ENCODE results near the gene ZBTB48. TPM values are rescaled to one million over a fixed set of nuclear protein-coding genes. Genes with fewer than 3 reads are reported as not detected.
"Not testable (repeated sequence)": the region's sequence is repeated elsewhere in the genome, so short reads cannot be mapped to it uniquely, and the experiment has no call there.

The ZBTB48 gene
- total RNA-seq, 2 donors from 2014 or later = 39.2 to 50.6 TPM

GRCh38 chr1:6590046-6590445, 10.3 kb downstream of the ZBTB48 start:
- H3K27ac Mint-ChIP-seq = no peak overlapping the region

GRCh38 chr1:6591222-6591621, 11.4 kb downstream of the ZBTB48 start:
- Mint-ChIP-seq H3K9me3 (no peaks in the 10 kb centered on the region), H3K27ac (no peak overlapping the region), H3K4me3 (no peak overlapping the region), H3K27me3 (ENCODE audit: low read depth) (no peaks in the 10 kb centered on the region), H3K36me3 (ENCODE audit: insufficient read depth in 2 of 2) (peaks cover 7 to 9% of the 10 kb centered on the region in 2 donors), H3K4me1 (ENCODE audit: low read depth) (peaks cover 11% of the 10 kb centered on the region)
- no peak for ATAC-seq (replicated peaks in 1 of 2)
- DNase-seq = no peak

More at GRCh38 chr1:6590046-6590445, 10.3 kb downstream of the ZBTB48 start:
- H3K9me3 Mint-ChIP-seq = no peaks in the 10 kb centered on the region
- ATAC-seq (replicated peaks in 1 of 2) = no peak
- H3K4me1 Mint-ChIP-seq (ENCODE audit: low read depth) = peaks cover under 1% of the 10 kb centered on the region
- no peak for DNase-seq
- no peaks in the 10 kb centered on the region for H3K36me3 Mint-ChIP-seq (ENCODE audit: insufficient read depth in 2 of 2)
- no peaks in the 10 kb centered on the region for H3K27me3 Mint-ChIP-seq (ENCODE audit: low read depth)
- no peak overlapping the region for H3K4me3 Mint-ChIP-seq

GRCh38 chr1:6591644-6592043, 11.8 kb downstream of the ZBTB48 start:
- ATAC-seq (replicated peaks in 1 of 2) (no peak), DNase-seq (no peak)
- no peaks in the 10 kb centered on the region for H3K27me3 Mint-ChIP-seq (ENCODE audit: low read depth)
- H3K9me3 Mint-ChIP-seq = no peaks in the 10 kb centered on the region
- H3K36me3 Mint-ChIP-seq (ENCODE audit: insufficient read depth in 2 of 2) = peaks cover 7 to 10% of the 10 kb centered on the region in 2 donors
- H3K4me3 Mint-ChIP-seq = no peak overlapping the region
- peaks cover 15% of the 10 kb centered on the region for H3K4me1 Mint-ChIP-seq (ENCODE audit: low read depth)
- no peak overlapping the region for H3K27ac Mint-ChIP-seq

- peaks cover 23% of the 10 kb centered on the region for H3K4me1 Mint-ChIP-seq (ENCODE audit: low read depth)
- DNase-seq (no peak), ATAC-seq (replicated peaks in 1 of 2) (no peak)
- no peaks in the 10 kb centered on the region for H3K27me3 Mint-ChIP-seq (ENCODE audit: low read depth)
- H3K27ac Mint-ChIP-seq = no peak overlapping the region
- H3K36me3 Mint-ChIP-seq (ENCODE audit: insufficient read depth in 2 of 2) = peaks cover 7 to 10% of the 10 kb centered on the region in 2 donors
- no peaks in the 10 kb centered on the region for H3K9me3 Mint-ChIP-seq
- H3K4me3 Mint-ChIP-seq = no peak overlapping the region
Measured at GRCh38 chr1:6592441-6592840, 12.6 kb downstream of the ZBTB48 start.

- Mint-ChIP-seq H3K27me3 (ENCODE audit: low read depth) (no peaks in the 10 kb centered on the region), H3K36me3 (ENCODE audit: insufficient read depth in 2 of 2) (peaks cover 7 to 10% of the 10 kb centered on the region in 2 donors), H3K4me3 (no peak overlapping the region), H3K4me1 (ENCODE audit: low read depth) (peaks cover 28% of the 10 kb centered on the region), H3K27ac (no peak overlapping the region), H3K9me3 (no peaks in the 10 kb centered on the region)
- ATAC-seq (replicated peaks in 1 of 2) = no peak
- DNase-seq = no peak
Measured at GRCh38 chr1:6592865-6593593, 13.2 kb downstream of the ZBTB48 start.

- Mint-ChIP-seq H3K9me3 (no peaks in the 10 kb centered on the region), H3K4me1 (ENCODE audit: low read depth) (peaks cover 34% of the 10 kb centered on the region)
Measured at GRCh38 chr1:6593810-6594209, 14.0 kb downstream of the ZBTB48 start.

GRCh38 chr1:6594977-6595740, 15.4 kb downstream of the ZBTB48 start:
- Mint-ChIP-seq H3K27me3 (ENCODE audit: low read depth) (no peaks in the 10 kb centered on the region), H3K27ac (peak overlapping the region; percentile 42), H3K36me3 (ENCODE audit: insufficient read depth in 2 of 2) (peaks cover 7 to 14% of the 10 kb centered on the region in 2 donors), H3K4me1 (ENCODE audit: low read depth) (peaks cover 47% of the 10 kb centered on the region), H3K9me3 (no peaks in the 10 kb centered on the region), H3K4me3 (no peak overlapping the region)
- DNase-seq (no peak), ATAC-seq (replicated peaks in 1 of 2) (no peak)

More at GRCh38 chr1:6593810-6594209, 14.0 kb downstream of the ZBTB48 start:
- H3K36me3 Mint-ChIP-seq (ENCODE audit: insufficient read depth in 2 of 2) = peaks cover 7 to 13% of the 10 kb centered on the region in 2 donors
- no peaks in the 10 kb centered on the region for H3K27me3 Mint-ChIP-seq (ENCODE audit: low read depth)
- DNase-seq (no peak), ATAC-seq (replicated peaks in 1 of 2) (no peak)
- no peak overlapping the region for H3K4me3 Mint-ChIP-seq
- H3K27ac Mint-ChIP-seq = no peak overlapping the region

- DNase-seq (no peak), ATAC-seq (replicated peaks in 1 of 2) (no peak)
- Mint-ChIP-seq H3K9me3 (no peaks in the 10 kb centered on the region), H3K27ac (peak overlapping the region; percentile 17), H3K36me3 (ENCODE audit: insufficient read depth in 2 of 2) (peaks cover 11 to 18% of the 10 kb centered on the region in 2 donors), H3K27me3 (ENCODE audit: low read depth) (no peaks in the 10 kb centered on the region), H3K4me3 (no peak overlapping the region), H3K4me1 (ENCODE audit: low read depth) (peaks cover 53% of the 10 kb centered on the region)
Measured at GRCh38 chr1:6596351-6596750, 16.6 kb downstream of the ZBTB48 start.

- Mint-ChIP-seq H3K9me3 (no peaks in the 10 kb centered on the region), H3K36me3 (ENCODE audit: insufficient read depth in 2 of 2) (peaks cover 11 to 18% of the 10 kb centered on the region in 2 donors), H3K4me3 (no peak overlapping the region), H3K4me1 (ENCODE audit: low read depth) (peaks cover 53% of the 10 kb centered on the region), H3K27me3 (ENCODE audit: low read depth) (no peaks in the 10 kb centered on the region), H3K27ac (no peak overlapping the region)
- DNase-seq (no peak), ATAC-seq (replicated peaks in 1 of 2) (no peak)
Measured at GRCh38 chr1:6596886-6597776, 17.3 kb downstream of the ZBTB48 start.

- DNase-seq = no peak
- ATAC-seq (replicated peaks in 1 of 2) = no peak
- H3K4me3 Mint-ChIP-seq = no peak overlapping the region
- H3K36me3 Mint-ChIP-seq (ENCODE audit: insufficient read depth in 2 of 2) = peaks cover 11 to 18% of the 10 kb centered on the region in 2 donors
- H3K9me3 Mint-ChIP-seq = no peaks in the 10 kb centered on the region
- no peaks in the 10 kb centered on the region for H3K27me3 Mint-ChIP-seq (ENCODE audit: low read depth)
- peak overlapping the region; percentile 28 for H3K27ac Mint-ChIP-seq
- peaks cover 53% of the 10 kb centered on the region for H3K4me1 Mint-ChIP-seq (ENCODE audit: low read depth)
Measured at GRCh38 chr1:6597777-6598131, 18.0 kb downstream of the ZBTB48 start.

- Mint-ChIP-seq H3K27ac (peak overlapping the region; percentile 91), H3K9me3 (no peaks in the 10 kb centered on the region), H3K36me3 (ENCODE audit: insufficient read depth in 2 of 2) (peaks cover 11 to 18% of the 10 kb centered on the region in 2 donors), H3K4me3 (peak overlapping the region; percentile 89 to 96), H3K27me3 (ENCODE audit: low read depth) (no peaks in the 10 kb centered on the region), H3K4me1 (ENCODE audit: low read depth) (peaks cover 60% of the 10 kb centered on the region)
- DNase-seq (peak; percentile 57 to 72), ATAC-seq (replicated peaks in 1 of 2) (peak in 1 of 2 donors; percentile 6)
Measured at GRCh38 chr1:6599141-6599975, 19.6 kb downstream of the ZBTB48 start.

GRCh38 chr1:6599991-6600390, 20.2 kb downstream of the ZBTB48 start:
- peak overlapping the region; percentile 89 to 96 for H3K4me3 Mint-ChIP-seq
- ATAC-seq (replicated peaks in 1 of 2); H3K27me3 Mint-ChIP-seq (ENCODE audit: low read depth); H3K9me3 Mint-ChIP-seq; DNase-seq: not testable (repeated sequence)
- H3K4me1 Mint-ChIP-seq (ENCODE audit: low read depth) = peaks cover 61% of the 10 kb centered on the region
- H3K27ac Mint-ChIP-seq = peak overlapping the region; percentile 98
- H3K36me3 Mint-ChIP-seq (ENCODE audit: insufficient read depth in 2 of 2) = peaks cover 11 to 18% of the 10 kb centered on the region in 2 donors

Data from activated T-cell treated with anti-CD3 and anti-CD28 coated beads, Interleukin-2, amount 50 U/mL, for 72 hours (primary cell).